Hematopoietic multipotent progenitor cell (in vitro differentiated cells): ENCODE measurements around the gene CCDC27. TPM values are rescaled to one million over a fixed set of nuclear protein-coding genes. Genes with fewer than 3 reads are reported as not detected.

Source experiments
- DNase-seq, 3 donors: peaks; one replicate each; pipeline ENCODE4 v3.0.0-alpha.2; 2011 to 2015; ENCODE audit warnings: low read depth in 2 of 3, low spot score in 2 of 3
- total RNA-seq: library from RNA; depleted of rRNA; stranded (reverse); fragments of >200 nt; gene quantifications from one replicate; pipeline ENCODE4 v1.2.3, GENCODE V29; 2012

The CCDC27 gene
- total RNA-seq, 1 donor: not detected

- peak in 1 of 3 donors; percentile 36 for DNase-seq
Measured at GRCh38 chr1:3717715-3718601, 34.3 kb upstream of the CCDC27 start.

GRCh38 chr1:3718764-3719163, 33.5 kb upstream of the CCDC27 start:
- DNase-seq: no peak

GRCh38 chr1:3721955-3722465, 30.2 kb upstream of the CCDC27 start:
- no peak for DNase-seq

GRCh38 chr1:3722846-3723245, 29.4 kb upstream of the CCDC27 start:
- DNase-seq: no peak

GRCh38 chr1:3724416-3725030, 27.7 kb upstream of the CCDC27 start:
- DNase-seq: peak; percentile 63 to 76 (median 65)

GRCh38 chr1:3725366-3725765, 26.9 kb upstream of the CCDC27 start:
- DNase-seq: no peak

GRCh38 chr1:3727042-3727824, 25.0 kb upstream of the CCDC27 start:
- peak in 2 of 3 donors; percentile 37 to 49 for DNase-seq

GRCh38 chr1:3727825-3728776, 24.1 kb upstream of the CCDC27 start:
- no peak for DNase-seq

GRCh38 chr1:3729594-3730542, 22.4 kb upstream of the CCDC27 start:
- no peak for DNase-seq

- peak in 1 of 3 donors; percentile 24 for DNase-seq
Measured at GRCh38 chr1:3730543-3731247, 21.6 kb upstream of the CCDC27 start.

GRCh38 chr1:3731583-3732433, 20.4 kb upstream of the CCDC27 start:
- DNase-seq: no peak

GRCh38 chr1:3732434-3733093, 19.7 kb upstream of the CCDC27 start:
- no peak for DNase-seq

GRCh38 chr1:3733094-3733882, 19.0 kb upstream of the CCDC27 start:
- no peak for DNase-seq

GRCh38 chr1:3733883-3734589, 18.2 kb upstream of the CCDC27 start:
- no peak for DNase-seq

- no peak for DNase-seq
Measured at GRCh38 chr1:3734602-3735001, 17.6 kb upstream of the CCDC27 start.
